ENCODE data around the gene NRTN.

DNA sequence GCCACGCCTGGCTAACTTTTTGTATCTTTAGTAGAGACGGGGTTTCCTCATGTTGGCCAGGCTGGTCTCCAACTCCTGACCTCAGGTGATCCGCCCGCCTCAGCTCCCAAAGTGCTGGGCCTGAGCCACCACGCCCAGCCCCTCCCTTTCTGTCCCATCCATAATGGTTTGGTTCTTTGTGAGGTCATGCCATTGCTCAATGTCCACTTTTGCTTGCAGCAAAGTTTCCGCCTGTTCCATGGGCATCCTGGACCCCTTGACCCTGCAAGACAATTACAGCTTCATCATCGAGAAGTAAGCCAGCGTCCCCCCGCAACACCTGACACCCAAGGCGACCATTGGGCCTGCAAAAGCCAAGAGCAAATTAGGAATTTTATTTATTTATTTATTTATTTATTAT, 36.9 kb upstream of the NRTN start:
- TF ChIP-seq, protein P1, sequence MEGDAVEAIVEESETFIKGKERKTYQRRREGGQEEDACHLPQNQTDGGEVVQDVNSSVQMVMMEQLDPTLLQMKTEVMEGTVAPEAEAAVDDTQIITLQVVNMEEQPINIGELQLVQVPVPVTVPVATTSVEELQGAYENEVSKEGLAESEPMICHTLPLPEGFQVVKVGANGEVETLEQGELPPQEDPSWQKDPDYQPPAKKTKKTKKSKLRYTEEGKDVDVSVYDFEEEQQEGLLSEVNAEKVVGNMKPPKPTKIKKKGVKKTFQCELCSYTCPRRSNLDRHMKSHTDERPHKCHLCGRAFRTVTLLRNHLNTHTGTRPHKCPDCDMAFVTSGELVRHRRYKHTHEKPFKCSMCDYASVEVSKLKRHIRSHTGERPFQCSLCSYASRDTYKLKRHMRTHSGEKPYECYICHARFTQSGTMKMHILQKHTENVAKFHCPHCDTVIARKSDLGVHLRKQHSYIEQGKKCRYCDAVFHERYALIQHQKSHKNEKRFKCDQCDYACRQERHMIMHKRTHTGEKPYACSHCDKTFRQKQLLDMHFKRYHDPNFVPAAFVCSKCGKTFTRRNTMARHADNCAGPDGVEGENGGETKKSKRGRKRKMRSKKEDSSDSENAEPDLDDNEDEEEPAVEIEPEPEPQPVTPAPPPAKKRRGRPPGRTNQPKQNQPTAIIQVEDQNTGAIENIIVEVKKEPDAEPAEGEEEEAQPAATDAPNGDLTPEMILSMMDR (conservative IDR thresholded peaks at IDR 0.05) = no peak
- TF ChIP-seq EZH2 (IDR thresholded peaks at IDR 0.05; ENCODE audit: low read depth) = no peak
